CMK (cell line): ENCODE results near the gene PHC3.

Experiments used
- DNase-seq: peaks from one replicate; pipeline ENCODE4 v3.0.0-alpha.2; 2010; ENCODE audit warnings: low read depth

Gene PHC3

GRCh38 chr3:170040418-170040817 lies 141.1 kb downstream of the PHC3 start:
- no peak for DNase-seq

- DNase-seq, result no peak
Measured at GRCh38 chr3:170038434-170039110, 143.0 kb downstream of the PHC3 start.
